Posterior cingulate gyrus (tissue), 11 donors: ENCODE measurements around the gene IBA57.
A peak's percentile ranks its signal among the peaks of the same experiment; 100 is the strongest.
"Not testable (repeated sequence)": the region's sequence is repeated elsewhere in the genome, so short reads cannot be mapped to it uniquely, and the experiment has no call there.

Experiments
- DNase-seq, 10 donors: peaks; one replicate each; pipeline versions ENCODE4 v3.0.0 to v3.0.0-alpha.2; 2020 to 2021; ENCODE audit warnings: mixed read lengths in 3 of 10
- intact Hi-C: fragments of 100-400 bp; cut with DNase I; formaldehyde crosslinking; loops from one replicate; pipeline ENCODE4 v1.15.1; 2023

IBA57 gene

GRCh38 chr1:228218513-228219244, 53.1 kb downstream of the IBA57 start:
- DNase-seq: no peak
- intact Hi-C loops: no loop called here

DNA sequence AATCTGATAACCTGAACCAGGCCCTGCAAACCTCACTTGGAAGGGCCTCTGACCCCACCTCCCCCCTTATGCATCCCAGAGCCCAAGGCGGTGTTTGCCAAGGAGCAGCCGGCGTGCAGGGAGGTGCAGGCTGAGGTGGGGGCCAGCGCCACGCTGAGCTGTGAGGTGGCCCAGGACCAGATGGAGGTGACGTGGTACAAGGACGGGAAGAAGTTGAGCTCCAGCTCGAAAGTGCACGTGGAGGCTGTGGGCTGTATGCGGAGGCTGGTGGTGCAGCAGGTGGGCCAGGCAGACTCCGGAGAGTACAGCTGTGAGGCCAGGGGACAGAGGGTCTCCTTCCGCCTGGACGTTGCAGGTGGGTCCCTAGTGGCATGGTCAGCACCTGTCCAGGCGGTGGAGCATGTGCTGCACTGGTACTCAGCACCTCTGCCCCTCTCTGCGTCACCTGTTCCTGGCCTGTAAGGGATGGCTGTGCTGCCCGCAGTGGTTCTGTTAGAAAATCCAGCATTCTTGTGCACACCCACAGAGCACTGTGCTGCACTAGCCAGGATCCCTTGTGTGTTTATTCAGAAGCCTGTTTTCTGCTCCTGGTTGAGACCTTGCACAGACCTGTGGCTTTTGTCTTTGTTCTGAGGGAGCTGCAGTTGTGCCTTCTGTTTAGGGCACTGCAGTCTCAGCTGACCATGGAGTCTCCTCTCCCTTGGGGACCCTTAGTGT, 53.8 kb downstream of the IBA57 start:
- peak in 1 of 10 donors; percentile 70 for DNase-seq
- intact Hi-C loops: no loop called here

DNA sequence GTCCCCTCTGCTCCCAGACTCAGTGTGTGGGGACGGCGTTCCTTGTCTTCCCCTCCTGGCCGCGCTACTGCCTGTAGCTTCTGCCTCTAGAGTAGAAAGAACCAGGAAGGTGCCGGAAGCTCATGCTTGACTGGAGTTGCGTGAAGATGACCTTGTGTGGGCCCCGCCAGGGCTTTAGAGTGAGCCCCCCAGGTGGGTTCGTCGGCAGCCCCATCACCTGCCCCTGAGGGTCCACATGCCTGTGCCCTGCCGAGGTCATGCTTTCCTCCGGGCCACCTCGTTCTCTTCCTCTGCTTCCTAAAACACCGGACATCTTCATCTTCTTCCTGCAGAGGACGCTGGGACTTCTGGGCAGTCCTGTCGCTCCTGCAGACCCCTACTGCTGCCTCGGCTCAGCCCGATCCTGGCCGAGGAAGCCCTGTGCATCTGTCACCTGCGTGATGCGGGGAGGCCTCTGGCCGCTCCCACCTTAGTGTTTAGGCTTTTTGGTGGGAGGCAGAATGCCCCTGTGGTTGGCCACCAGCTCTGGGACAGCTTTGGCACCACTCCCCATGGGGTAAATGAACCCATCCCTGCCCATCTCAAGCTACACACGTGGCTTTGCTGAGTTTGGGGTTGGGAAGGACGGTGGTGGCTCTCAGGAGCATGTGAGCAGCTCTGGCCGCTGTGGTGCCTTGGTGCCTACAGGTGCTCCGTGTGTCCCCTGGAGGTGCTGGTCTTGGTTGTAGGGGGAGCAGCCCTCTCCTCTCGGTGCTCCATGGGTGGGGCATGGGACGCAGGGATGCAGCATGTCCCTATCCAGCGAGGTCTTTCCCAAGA, 54.6 kb downstream of the IBA57 start:
- peak in 1 of 10 donors; percentile 22 for DNase-seq
- intact Hi-C loops: no loop called here

DNA sequence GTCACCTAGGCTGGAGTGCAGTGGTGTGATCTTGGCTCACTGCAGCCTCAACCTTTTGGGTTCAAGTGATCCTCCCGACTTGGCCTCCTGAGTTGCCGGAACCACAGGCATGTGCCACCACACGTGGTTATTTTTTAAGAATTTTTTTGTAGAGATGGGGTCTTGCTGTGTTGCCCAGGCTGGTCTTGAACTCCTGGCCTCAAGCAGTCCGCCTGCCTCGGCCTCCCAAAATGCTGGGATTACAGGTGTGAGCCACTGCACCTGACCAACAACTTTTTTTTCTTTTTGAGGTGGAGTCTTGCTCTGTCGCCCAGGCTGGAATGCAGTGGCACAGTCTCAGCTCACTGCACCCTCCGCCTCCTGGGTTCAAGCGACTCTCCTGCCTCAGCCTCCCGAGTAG, 55.5 kb downstream of the IBA57 start:
- intact Hi-C loops, DNase-seq: not testable (repeated sequence)

DNA sequence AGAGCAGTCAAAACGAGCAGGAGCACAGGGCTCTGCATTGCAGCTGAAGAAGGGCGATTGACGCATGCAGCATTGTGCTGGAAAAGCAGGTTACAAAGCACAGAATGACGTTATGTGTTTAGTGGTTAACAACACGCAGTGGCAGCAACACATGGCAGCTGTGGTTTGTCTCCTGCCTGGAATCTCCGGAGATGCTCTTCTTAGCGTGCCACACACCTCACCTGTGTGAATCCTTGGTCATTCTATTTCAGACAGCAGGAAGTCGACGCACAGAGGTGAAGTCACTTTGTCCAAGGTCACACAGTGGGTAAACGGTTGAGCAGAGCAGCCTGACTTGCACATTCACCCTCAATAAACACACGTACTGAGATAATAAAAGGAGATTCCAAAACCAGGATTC, 56.9 kb downstream of the IBA57 start:
- intact Hi-C loops: no loop called here
- no peak for DNase-seq

DNA sequence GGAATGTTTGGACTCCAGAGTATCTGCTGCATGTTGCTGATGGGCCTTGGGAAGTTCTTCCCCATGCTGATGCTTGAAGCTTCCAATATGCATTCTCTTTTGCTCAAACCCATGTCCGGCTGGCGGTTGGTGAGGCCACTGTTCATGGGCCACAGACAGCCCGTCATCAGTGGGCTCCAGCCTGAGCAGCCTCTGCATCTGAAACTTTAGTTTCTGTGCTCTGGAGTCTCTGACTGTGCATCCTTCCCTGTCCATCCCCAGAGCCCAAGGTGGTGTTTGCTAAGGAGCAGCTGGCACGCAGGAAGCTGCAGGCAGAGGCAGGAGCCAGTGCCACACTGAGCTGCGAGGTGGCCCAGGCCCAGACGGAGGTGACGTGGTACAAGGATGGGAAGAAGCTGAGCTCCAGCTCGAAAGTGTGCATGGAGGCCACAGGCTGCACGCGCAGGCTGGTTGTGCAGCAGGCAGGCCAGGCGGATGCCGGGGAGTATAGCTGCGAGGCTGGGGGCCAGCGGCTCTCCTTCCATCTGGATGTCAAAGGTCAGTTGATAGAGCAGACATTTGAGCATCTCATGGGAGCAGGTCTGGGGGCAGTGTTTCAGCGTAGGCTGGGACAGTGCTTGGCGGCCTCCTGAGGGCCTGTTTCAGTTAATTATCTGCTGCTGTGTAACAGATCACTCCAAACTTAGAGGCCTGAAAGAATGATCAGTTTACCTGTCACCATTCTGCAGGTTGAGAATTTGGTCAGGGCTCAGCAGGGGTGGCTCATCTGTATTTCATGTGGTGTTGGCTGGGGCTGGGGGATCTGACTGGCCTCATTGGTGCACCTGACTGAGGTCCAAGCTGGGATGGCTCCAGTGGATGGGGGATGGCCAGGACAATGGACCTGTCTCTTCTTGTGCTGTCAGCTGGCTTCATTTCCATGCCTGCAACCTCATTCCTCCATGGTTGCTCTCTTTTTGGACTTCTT, 58.9 kb downstream of the IBA57 start:
- DNase-seq: peak in 1 of 10 donors; percentile 81
- intact Hi-C loops: no loop called here

DNA sequence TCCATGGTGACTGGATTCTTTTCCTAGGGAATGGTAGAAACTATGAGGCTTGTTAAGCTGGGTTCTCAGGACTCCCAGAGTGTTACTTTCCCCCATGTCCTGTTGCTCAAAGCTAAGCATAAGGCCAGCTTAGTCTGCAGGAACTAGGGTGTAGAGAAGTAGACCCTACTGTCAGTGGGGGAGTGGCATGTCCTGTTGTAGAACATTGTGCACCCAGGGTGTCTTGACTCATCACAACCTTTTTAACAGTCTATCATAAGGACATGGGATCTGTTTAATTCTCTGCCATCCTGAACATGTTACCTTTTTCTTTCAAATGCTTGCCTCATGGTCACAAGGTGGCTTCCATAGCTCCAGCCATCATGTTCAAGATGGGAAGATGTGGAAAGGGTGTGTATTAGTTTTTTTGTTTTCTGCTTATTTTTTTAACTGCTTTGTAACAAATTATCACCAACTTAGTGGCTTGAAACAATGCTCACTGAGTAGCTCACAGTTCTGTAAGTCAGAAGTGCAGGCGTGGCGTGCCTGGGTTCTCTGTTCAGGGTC, 59.6 kb downstream of the IBA57 start:
- no peak for DNase-seq
- intact Hi-C loops: no loop called here

- intact Hi-C loops: no loop called here
- DNase-seq: no peak
Measured at GRCh38 chr1:228225740-228226139, 60.1 kb downstream of the IBA57 start.

DNA sequence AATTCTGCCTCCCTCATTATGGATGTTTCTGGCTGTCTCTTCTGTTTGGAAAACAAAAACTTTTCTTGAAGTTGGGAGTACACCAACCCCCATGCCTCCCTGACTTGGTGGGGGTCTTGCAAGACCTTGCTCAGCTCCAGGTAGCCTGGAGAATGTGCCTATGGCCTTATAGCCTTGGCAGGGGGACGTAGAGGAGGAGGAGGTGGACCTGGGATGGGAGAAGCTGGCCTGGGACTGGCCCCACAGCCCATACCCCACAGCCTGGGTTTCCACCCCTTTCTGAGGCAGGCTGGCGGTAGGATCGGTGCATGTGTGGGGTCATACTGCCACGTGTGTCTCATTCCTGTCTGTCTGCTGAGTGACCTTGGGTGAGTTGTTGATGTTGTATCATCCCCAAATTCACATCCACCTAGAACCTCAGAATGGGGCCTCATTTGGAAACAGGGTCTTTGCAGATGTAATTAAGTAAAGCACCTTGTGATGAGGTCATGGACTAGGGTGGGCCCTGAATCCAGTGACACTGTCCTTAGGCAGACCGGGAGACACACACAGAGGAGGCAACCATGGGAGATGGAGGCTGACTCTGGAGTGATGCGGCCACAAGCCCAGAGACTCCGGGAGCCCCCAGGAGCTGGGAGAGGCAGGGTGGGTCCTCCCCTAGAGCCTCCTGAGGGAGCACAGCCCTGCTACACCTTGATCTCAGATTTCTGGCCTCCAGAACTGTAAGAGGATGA, 60.7 kb downstream of the IBA57 start:
- intact Hi-C loops: no loop called here

DNA sequence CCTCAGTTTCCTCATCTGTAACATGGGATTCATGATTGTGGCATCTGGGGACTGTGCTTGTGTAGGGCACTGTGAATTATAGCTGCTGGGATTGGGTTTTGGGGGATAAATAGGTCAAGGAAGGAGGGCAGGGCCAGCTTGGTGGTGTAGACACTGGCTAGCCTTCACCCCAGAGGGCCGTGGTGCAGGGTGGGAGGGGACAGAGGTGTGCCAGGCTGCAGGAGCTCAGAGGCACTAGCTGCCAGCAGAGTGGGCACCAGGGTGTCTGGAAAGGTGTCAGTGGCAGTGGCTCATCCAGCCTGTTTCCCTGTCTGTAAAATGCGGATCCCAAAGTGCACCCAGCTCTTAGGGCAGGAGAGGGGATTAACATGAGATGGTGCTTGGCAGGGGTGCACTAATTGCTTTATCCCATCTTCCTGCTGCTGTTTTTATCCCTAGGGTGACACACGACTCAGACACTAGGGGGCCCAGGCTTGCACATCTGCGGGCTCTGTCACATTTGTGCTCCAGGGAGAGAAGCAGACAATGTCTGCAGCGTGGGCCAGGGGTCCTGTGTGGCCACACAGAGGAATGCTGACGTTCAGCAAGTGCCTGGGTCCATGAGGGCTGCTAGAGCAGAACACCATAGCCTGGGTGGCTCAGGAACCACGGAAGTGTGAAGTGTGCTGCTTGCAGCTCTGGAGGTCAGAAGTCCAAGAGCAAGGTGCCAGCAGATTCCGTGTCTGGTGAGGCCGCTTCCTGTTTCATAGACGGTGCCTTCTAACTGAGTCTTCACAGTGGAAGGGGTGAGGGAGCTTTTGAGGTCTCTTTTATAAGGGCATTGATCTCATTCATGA, 61.6 kb downstream of the IBA57 start:
- intact Hi-C loops: no loop called here
- DNase-seq: peak in 1 of 10 donors; percentile 80

More for the DNA sequence above, 60.7 kb downstream of the IBA57 start:
- DNase-seq: no peak

DNA sequence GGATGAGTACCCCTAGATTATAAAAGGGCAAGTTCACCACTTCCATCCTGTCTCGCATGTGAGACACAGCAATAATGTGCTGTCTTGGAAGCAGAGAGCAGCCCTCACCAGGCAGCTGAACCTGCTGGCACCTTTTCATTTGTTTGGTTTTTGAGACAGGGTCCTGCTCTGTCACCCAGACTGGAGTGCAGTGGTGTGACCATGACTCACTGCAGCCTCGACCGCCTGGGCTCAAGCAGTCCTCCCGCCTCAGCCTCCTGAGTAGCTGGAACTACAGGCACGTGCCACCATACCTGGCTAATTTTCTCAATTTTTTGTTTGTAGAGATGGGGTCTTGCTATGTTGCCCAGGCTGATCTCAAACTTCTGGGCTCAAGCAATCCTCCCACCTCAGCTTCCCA, 62.5 kb downstream of the IBA57 start:
- DNase-seq, intact Hi-C loops: not testable (repeated sequence)

GRCh38 chr1:228228601-228229074, 63.0 kb downstream of the IBA57 start:
- DNase-seq: no peak
- intact Hi-C loops: no loop called here

DNA sequence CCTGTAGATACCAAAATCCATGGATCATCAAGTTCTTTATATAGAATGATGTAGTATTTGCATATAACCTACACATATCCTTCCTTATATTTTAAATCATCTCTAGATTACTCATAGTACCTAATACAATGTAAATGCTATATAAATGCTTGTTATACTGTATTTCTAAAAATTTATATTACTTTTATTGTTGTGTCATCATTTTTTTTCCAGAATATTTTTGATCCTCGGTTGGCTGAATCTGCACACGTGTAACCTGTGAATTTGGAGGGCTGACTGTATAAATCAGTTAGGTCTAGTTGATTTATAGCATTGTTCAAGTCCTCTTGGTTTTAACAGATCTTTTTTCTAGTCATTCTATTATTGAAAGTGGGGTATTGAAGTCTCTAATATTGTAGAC, 65.6 kb downstream of the IBA57 start:
- no peak for DNase-seq
- intact Hi-C loops: no loop called here
